ENCODE data around the gene ARHGAP28.
"Not testable (repeated sequence)": the region's sequence is repeated elsewhere in the genome, so short reads cannot be mapped to it uniquely, and the experiment has no call there.

ARHGAP28 gene

GRCh38 chr18:6778459-6779247 lies 49.1 kb downstream of the ARHGAP28 start:
- DNase-seq, result no peak

- no peak for DNase-seq
Measured at GRCh38 chr18:6781142-6781714, 51.7 kb downstream of the ARHGAP28 start.

GRCh38 chr18:6781796-6782195 lies 52.3 kb downstream of the ARHGAP28 start:
- no peak for DNase-seq

GRCh38 chr18:6782861-6783260 lies 53.3 kb downstream of the ARHGAP28 start:
- no peak for DNase-seq

GRCh38 chr18:6784046-6784445 lies 54.5 kb downstream of the ARHGAP28 start:
- no peak for DNase-seq

- no peak for DNase-seq
Measured at GRCh38 chr18:6785001-6785400, 55.5 kb downstream of the ARHGAP28 start.

- DNase-seq, result no peak
Measured at GRCh38 chr18:6785411-6785810, 55.9 kb downstream of the ARHGAP28 start.

- DNase-seq, result no peak
Measured at GRCh38 chr18:6792391-6792790, 62.9 kb downstream of the ARHGAP28 start.

- DNase-seq, result no peak
Measured at GRCh38 chr18:6793455-6793854, 63.9 kb downstream of the ARHGAP28 start.

- DNase-seq, result no peak
Measured at GRCh38 chr18:6793986-6794385, 64.5 kb downstream of the ARHGAP28 start.

- no peak for DNase-seq
Measured at GRCh38 chr18:6795307-6795706, 65.8 kb downstream of the ARHGAP28 start.

GRCh38 chr18:6796511-6796910 lies 67.0 kb downstream of the ARHGAP28 start:
- DNase-seq, result no peak

- DNase-seq, result no peak
Measured at GRCh38 chr18:6797171-6797570, 67.7 kb downstream of the ARHGAP28 start.

GRCh38 chr18:6798896-6799295 lies 69.4 kb downstream of the ARHGAP28 start:
- DNase-seq, result no peak

- DNase-seq, result not testable (repeated sequence)
Measured at GRCh38 chr18:6800309-6800708, 70.8 kb downstream of the ARHGAP28 start.

GRCh38 chr18:6807515-6808257 lies 78.2 kb downstream of the ARHGAP28 start:
- DNase-seq, result no peak

GRCh38 chr18:6810191-6810590 lies 80.7 kb downstream of the ARHGAP28 start:
- DNase-seq, result no peak

- no peak for DNase-seq
Measured at GRCh38 chr18:6811816-6812215, 82.3 kb downstream of the ARHGAP28 start.

- DNase-seq, result no peak
Measured at GRCh38 chr18:6814882-6815425, 85.4 kb downstream of the ARHGAP28 start.

- DNase-seq, result no peak
Measured at GRCh38 chr18:6816154-6816553, 86.6 kb downstream of the ARHGAP28 start.

- DNase-seq, result no peak
Measured at GRCh38 chr18:6819332-6819731, 89.8 kb downstream of the ARHGAP28 start.

GRCh38 chr18:6820314-6820713 lies 90.8 kb downstream of the ARHGAP28 start:
- no peak for DNase-seq

GRCh38 chr18:6821356-6821755 lies 91.8 kb downstream of the ARHGAP28 start:
- DNase-seq, result no peak

GRCh38 chr18:6827161-6827560 lies 97.6 kb downstream of the ARHGAP28 start:
- DNase-seq, result not testable (repeated sequence)
